ENCODE results near the gene TMEM178B.
A peak's percentile ranks its signal among the peaks of the same experiment; 100 is the strongest.

The TMEM178B gene

DNA sequence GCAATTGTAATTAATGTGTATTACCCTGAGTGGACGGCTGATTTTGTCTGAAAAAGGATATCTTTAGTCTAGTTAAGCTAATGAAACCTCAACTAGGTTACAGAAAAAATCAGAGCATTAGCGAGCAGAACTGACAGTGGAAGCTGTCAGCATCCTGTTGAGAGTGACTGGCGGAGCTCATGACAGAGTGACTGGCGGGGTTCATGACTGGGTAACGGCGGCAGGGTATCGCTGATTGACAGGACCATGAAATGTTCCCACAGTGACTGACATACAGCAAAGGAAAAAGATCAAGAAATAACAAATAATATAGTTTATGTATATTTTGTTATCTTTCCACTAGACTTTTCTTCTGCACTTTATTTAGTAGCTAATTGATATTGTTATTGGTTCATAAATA is 274.9 kb downstream of the TMEM178B start:
- no peak for TF ChIP-seq Cebpa-rat (IDR thresholded peaks at IDR 0.05)
- no peak overlapping the region for H3K4me2 ChIP-seq
- peaks cover 0 to 3% (median under 1%) of the 10 kb centered on the region in 10 experiments; a peak in 7 of 20 replicates for H3K4me1 ChIP-seq
- H4K20me1 ChIP-seq = no peaks in the 10 kb centered on the region
- no peaks in the 10 kb centered on the region for H3K36me3 ChIP-seq
- no peak overlapping the region for H3K4me3 ChIP-seq
- no peak overlapping the region for H3K9ac ChIP-seq
- H3K27ac ChIP-seq = no peak overlapping the region
- no peaks in the 10 kb centered on the region for H3K27me3 ChIP-seq
- H3K9me3 ChIP-seq (replicated peaks in 1 of 11) = 0 out of 22 replicates have a peak, but pooled peaks cover 0 to 8% (median 0%) of the 10 kb centered on the region in 11 experiments

DNA sequence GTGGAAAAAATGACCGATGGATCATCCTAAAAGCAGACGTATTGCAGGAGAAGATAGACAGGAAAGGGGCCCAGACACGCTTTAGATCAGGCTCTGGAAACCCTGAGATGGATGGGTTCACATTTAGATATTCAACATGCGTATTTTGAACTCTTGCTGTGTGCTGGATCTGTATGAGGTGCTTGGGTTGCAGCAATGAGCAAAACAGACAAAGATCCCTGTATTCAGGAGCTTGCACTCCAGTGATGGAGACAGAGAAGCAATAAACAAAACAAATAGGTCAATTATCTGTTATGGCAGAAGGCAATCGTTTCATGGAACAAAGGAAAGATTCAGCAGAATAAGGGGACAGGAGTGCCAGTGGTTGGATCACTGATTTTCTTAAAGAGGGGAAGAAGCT is 275.5 kb downstream of the TMEM178B start:
- Histone ChIP-seq H3K36me3 (no peaks in the 10 kb centered on the region), H3K27me3 (no peaks in the 10 kb centered on the region), H3K27ac (no peak overlapping the region), H3K9me3 (replicated peaks in 1 of 11) (0 out of 22 replicates have a peak, but pooled peaks cover 0 to 8% (median 0%) of the 10 kb centered on the region in 11 experiments), H3K9ac (no peak overlapping the region), H3K4me2 (no peak overlapping the region), H3K4me1 (peaks cover 2 to 9% (median 7%) of the 10 kb centered on the region in 10 experiments), H3K4me3 (no peak overlapping the region), H4K20me1 (no peaks in the 10 kb centered on the region)
- no peak for TF ChIP-seq Cebpa-rat (IDR thresholded peaks at IDR 0.05)

DNA sequence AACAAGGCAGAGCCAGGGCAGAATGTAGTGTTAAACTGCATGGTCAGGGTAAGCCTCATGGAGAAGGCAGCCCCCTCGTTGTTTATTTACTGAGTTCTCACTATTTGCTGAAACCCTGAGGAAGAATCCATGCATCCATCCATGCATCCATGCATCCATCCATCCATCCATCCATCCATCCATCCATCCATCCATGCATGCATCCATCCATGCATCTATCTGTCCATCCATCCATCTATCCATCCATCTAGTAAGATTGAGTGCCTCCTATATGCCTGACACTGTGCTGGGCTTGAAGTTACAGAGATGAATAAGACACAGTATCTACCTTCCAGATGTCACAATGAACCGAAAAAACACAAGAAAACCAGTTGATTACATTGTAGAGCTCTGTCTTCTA is 275.9 kb downstream of the TMEM178B start:
- H3K4me2 ChIP-seq = no peak overlapping the region
- H3K27me3 ChIP-seq = no peaks in the 10 kb centered on the region
- 0 out of 22 replicates have a peak, but pooled peaks cover 0 to 8% (median 0%) of the 10 kb centered on the region in 11 experiments for H3K9me3 ChIP-seq (replicated peaks in 1 of 11)
- no peak overlapping the region for H3K27ac ChIP-seq
- H3K4me1 ChIP-seq = peaks cover 7 to 14% (median 11%) of the 10 kb centered on the region in 10 experiments
- no peaks in the 10 kb centered on the region for H4K20me1 ChIP-seq
- no peak overlapping the region for H3K9ac ChIP-seq
- no peak for TF ChIP-seq Cebpa-rat (IDR thresholded peaks at IDR 0.05)
- H3K36me3 ChIP-seq = no peaks in the 10 kb centered on the region
- no peak overlapping the region for H3K4me3 ChIP-seq

DNA sequence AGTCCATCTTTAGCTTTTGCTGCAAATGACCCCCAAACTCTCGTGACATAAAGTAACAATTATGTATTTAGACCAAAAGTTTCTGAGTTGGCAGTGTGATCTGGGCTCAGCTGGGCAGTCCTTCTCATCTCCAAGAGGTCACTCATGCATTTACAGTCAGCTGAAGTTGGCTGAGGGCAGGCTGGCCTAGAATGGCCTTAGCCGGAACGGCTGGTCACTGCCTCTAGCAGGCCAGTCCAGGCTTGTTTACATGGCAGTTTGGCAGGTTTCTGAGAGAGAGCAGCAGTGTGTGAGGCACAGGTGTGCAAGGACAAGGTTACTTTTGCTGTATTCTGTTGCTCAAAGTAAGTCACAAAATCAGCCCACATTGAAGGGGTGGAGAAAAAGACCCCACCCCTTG is 277.3 kb downstream of the TMEM178B start:
- no peak overlapping the region for H3K27ac ChIP-seq
- no peak overlapping the region for H3K4me2 ChIP-seq
- no peak overlapping the region for H3K4me3 ChIP-seq
- H3K9ac ChIP-seq = no peak overlapping the region
- peaks cover 13 to 21% (median 18%) of the 10 kb centered on the region in 10 experiments for H3K4me1 ChIP-seq
- no peaks in the 10 kb centered on the region for H4K20me1 ChIP-seq
- H3K9me3 ChIP-seq (replicated peaks in 1 of 11) = peaks cover 0 to 8% (median 0%) of the 10 kb centered on the region in 11 experiments; a peak in 1 of 22 replicates
- no peaks in the 10 kb centered on the region for H3K27me3 ChIP-seq
- no peaks in the 10 kb centered on the region for H3K36me3 ChIP-seq
- TF ChIP-seq Cebpa-rat (IDR thresholded peaks at IDR 0.05) = no peak

DNA sequence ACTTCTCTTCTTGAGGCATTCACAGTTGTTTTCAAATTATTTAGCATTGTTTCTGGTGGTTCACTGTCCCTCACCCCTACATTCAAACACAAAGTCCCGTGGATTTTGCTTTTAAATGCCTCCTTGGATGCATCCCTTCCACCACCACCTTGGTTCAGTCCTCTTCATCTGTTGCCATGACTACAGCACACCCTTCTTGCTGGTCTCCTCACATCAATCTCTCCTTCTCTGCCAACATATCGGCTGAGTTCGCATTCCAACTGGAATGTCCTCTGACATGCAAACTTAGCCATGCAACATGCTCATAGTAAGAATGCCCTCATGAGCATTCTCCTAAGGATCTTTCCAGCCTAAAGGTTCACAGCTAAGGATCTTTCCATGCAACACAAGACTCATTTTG is 279.1 kb downstream of the TMEM178B start:
- Histone ChIP-seq H3K27ac (no peak overlapping the region), H3K9me3 (replicated peaks in 1 of 11) (peaks cover 0 to 3% (median 0%) of the 10 kb centered on the region in 11 experiments; a peak in 6 of 22 replicates), H3K4me2 (no peak overlapping the region), H3K27me3 (no peaks in the 10 kb centered on the region), H4K20me1 (no peaks in the 10 kb centered on the region), H3K4me3 (no peak overlapping the region), H3K4me1 (peaks cover 13 to 24% (median 18%) of the 10 kb centered on the region in 10 experiments), H3K36me3 (no peaks in the 10 kb centered on the region), H3K9ac (no peak overlapping the region)
- no peak for TF ChIP-seq Cebpa-rat (IDR thresholded peaks at IDR 0.05)

DNA sequence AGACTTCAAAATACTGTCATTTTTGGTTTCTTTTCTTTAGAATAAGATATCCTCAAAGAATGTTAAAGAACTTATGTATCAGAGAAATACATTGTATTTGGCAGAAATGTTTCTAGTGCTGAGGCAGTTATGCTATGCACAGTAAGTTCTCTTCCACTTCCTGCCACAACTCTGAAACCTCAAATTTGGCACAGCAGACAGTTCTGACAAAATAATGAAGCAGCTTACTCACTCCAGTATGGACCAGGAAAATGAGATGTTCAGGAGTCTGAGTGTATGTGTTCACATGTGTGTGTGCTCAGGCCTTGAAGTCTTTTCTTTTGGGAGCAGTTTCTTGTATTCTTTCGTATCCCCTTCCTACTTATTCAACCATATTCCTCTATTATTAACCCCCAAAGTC is 280.4 kb downstream of the TMEM178B start:
- Histone ChIP-seq H3K4me2 (peak overlapping the region; percentile 3 to 53 (median 43); a peak in 19 of 22 replicates), H3K4me1 (peaks cover 13 to 31% (median 18%) of the 10 kb centered on the region in 10 experiments), H3K9me3 (replicated peaks in 1 of 11) (peaks cover 3 to 16% (median 7%) of the 10 kb centered on the region in 11 experiments; a peak in 20 of 22 replicates), H3K27me3 (no peaks in the 10 kb centered on the region), H3K9ac (no peak overlapping the region), H3K36me3 (no peaks in the 10 kb centered on the region), H3K27ac (no peak overlapping the region), H4K20me1 (no peaks in the 10 kb centered on the region), H3K4me3 (no peak overlapping the region)
- TF ChIP-seq Cebpa-rat (IDR thresholded peaks at IDR 0.05) = no peak

DNA sequence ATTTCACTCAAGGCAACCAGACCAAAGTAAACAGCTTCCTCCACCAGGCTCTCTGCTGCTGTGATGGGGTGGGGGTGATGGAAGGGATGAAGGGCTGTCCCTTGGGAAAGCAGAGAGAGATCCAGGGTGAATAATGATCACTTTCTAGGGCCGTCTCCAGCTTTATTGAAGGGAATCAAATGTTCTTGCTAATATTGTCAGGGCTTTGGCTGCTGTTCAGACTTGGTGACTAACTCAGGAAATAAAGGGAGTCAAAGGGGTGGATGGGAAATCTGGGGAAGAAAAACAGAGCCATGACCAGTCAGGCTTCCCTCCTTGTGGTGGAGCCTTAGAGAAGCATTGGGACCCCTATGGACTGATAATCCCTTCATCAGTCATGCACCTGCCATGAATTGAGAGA is 281.2 kb downstream of the TMEM178B start:
- TF ChIP-seq Cebpa-rat (IDR thresholded peaks at IDR 0.05) = no peak
- Histone ChIP-seq H3K4me1 (peaks cover 13 to 31% (median 18%) of the 10 kb centered on the region in 10 experiments), H3K4me2 (peak overlapping the region in 10 of 11 experiments; percentile 25 to 53 (median 45); a peak in 18 of 22 replicates), H3K9ac (no peak overlapping the region), H3K27me3 (no peaks in the 10 kb centered on the region), H3K27ac (no peak overlapping the region), H3K9me3 (replicated peaks in 1 of 11) (peaks cover 11 to 24% (median 15%) of the 10 kb centered on the region in 11 experiments), H3K4me3 (no peak overlapping the region), H3K36me3 (no peaks in the 10 kb centered on the region), H4K20me1 (no peaks in the 10 kb centered on the region)

DNA sequence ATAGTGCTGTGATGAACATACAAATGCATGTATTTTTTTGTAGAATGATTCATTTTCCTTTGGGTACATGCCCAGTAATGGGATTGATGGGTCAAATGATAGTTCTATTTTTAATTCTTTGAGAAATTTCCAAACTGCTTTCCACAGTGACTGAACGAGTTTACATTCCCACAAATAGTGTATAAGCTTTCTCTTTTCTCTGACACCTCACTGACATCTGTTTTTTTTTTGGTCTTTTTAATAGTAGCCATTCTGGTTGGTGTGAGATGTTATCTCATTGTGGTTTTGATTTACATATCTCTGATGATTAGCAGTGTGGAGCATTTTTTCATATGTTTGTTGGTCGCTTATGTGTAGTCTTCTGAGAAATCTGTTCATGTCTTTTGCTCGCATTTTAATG is 282.3 kb downstream of the TMEM178B start:
- Histone ChIP-seq H3K4me3 (no peak overlapping the region), H3K36me3 (no peaks in the 10 kb centered on the region)

DNA sequence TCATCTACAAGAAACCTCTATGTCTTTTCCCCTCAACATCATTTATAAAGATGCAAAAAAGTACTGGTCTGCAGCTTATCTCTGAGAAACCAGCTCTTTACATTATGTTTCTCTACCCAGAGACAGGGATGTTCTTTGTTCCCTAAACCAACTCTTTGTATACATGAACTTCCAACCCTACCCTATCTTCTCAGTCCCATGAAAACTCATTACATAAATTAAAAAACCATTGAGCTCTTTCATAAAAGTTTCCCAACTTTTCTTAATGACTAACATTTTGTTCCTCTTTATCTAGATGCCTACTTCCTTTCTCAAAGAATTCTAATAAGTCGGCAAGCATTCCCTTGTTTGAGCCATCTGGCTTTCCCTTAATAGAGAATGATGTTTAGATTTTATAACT is 284.5 kb downstream of the TMEM178B start:
- Histone ChIP-seq H3K27ac (no peak overlapping the region), H4K20me1 (no peaks in the 10 kb centered on the region), H3K36me3 (no peaks in the 10 kb centered on the region), H3K9me3 (replicated peaks in 1 of 11) (peaks cover 16 to 30% (median 23%) of the 10 kb centered on the region in 11 experiments), H3K4me1 (peaks cover 13 to 31% (median 18%) of the 10 kb centered on the region in 10 experiments), H3K27me3 (no peaks in the 10 kb centered on the region), H3K9ac (no peak overlapping the region), H3K4me3 (no peak overlapping the region), H3K4me2 (peak overlapping the region in 2 of 11 experiments; percentile 26 to 31; a peak in 3 of 22 replicates)
- no peak for TF ChIP-seq Cebpa-rat (IDR thresholded peaks at IDR 0.05)

More for the DNA sequence above, 282.3 kb downstream of the TMEM178B start:
- Histone ChIP-seq H3K9me3 (replicated peaks in 1 of 11) (peaks cover 16 to 30% (median 23%) of the 10 kb centered on the region in 11 experiments), H3K27ac (no peak overlapping the region), H3K27me3 (no peaks in the 10 kb centered on the region), H3K4me1 (peaks cover 13 to 31% (median 18%) of the 10 kb centered on the region in 10 experiments), H3K4me2 (no peak overlapping the region), H4K20me1 (no peaks in the 10 kb centered on the region), H3K9ac (no peak overlapping the region)
- no peak for TF ChIP-seq Cebpa-rat (IDR thresholded peaks at IDR 0.05)

DNA sequence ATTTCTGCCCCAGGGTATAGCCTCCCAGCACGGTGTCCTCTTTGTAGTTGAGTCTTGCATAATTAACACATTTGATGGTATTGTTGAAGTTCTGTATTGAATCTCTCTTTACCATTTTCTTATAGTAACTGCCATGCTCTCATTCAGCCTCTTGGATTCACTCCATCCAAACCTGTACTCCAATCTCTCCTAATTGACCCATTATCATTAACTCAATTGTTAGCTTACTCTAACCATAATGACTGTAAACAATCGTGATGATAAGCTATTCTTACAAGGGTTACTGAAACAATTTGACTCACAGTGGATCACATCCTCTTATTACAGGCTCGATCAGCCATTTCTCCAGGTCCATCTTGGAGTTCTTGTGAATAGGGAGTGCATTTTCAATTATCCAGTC is 285.4 kb downstream of the TMEM178B start:
- no peak for TF ChIP-seq Cebpa-rat (IDR thresholded peaks at IDR 0.05)
- Histone ChIP-seq H3K27ac (no peak overlapping the region), H3K4me3 (no peak overlapping the region), H3K9me3 (replicated peaks in 1 of 11) (peaks cover 16 to 30% (median 23%) of the 10 kb centered on the region in 11 experiments), H3K4me2 (no peak overlapping the region), H3K4me1 (peaks cover 11 to 30% (median 13%) of the 10 kb centered on the region in 10 experiments), H3K27me3 (no peaks in the 10 kb centered on the region), H3K36me3 (no peaks in the 10 kb centered on the region), H3K9ac (no peak overlapping the region), H4K20me1 (no peaks in the 10 kb centered on the region)
